WTC11 (cell line): ENCODE measurements around the gene ATP5MC3.

Source experiments
- CBFB ChIP-seq: sonication (generic); formaldehyde crosslinking; IDR thresholded peaks from 2 replicates; pipeline ENCODE4 v1.8.1; 2022; ENCODE audit warnings: mild to moderate bottlenecking, low read depth, missing genetic modification reagents
- CREB1 ChIP-seq: sonication (generic); formaldehyde crosslinking; IDR thresholded peaks from 2 replicates; pipeline ENCODE4 v1.8.0; 2023; ENCODE audit warnings: mild to moderate bottlenecking, missing genetic modification reagents
- KAT7 ChIP-seq: sonication (generic); formaldehyde crosslinking; IDR thresholded peaks from 2 replicates; pipeline ENCODE4 v1.8.1; 2023; ENCODE audit warnings: missing genetic modification reagents, mild to moderate bottlenecking, borderline replicate concordance
- PREB ChIP-seq: sonication (generic); formaldehyde crosslinking; IDR thresholded peaks from 2 replicates; pipeline ENCODE4 v1.8.1; 2022; ENCODE audit warnings: mild to moderate bottlenecking, missing genetic modification reagents, moderate library complexity, borderline replicate concordance
- RORB ChIP-seq: fragments of 250-450 bp; sonication (Bioruptor Pico); IDR thresholded peaks from 2 replicates; pipeline ENCODE4 v1.9.0; 2021; ENCODE audit warnings: mild to moderate bottlenecking
- ZSCAN18 ChIP-seq: fragments of 250-450 bp; sonication (Bioruptor Pico); IDR thresholded peaks from 2 replicates; pipeline ENCODE4 v2.1.2; 2022; ENCODE audit warnings: mild to moderate bottlenecking, moderate library complexity
- TF ChIP-seq, protein P1 (sequence below): fragments of 200-600 bp; IDR thresholded peaks from 2 replicates; pipeline ENCODE4 v1.8.0; 2022; ENCODE audit warnings: antibody characterized with exemption
- TF ChIP-seq, protein P2 (sequence below): sonication (generic); formaldehyde crosslinking; IDR thresholded peaks from 2 replicates; pipeline ENCODE4 v1.8.1; 2023; ENCODE audit warnings: mild to moderate bottlenecking, missing genetic modification reagents

GRCh38 chr2:175152242-175152641, 29.3 kb downstream of the ATP5MC3 start:
- TF ChIP-seq, protein P1, sequence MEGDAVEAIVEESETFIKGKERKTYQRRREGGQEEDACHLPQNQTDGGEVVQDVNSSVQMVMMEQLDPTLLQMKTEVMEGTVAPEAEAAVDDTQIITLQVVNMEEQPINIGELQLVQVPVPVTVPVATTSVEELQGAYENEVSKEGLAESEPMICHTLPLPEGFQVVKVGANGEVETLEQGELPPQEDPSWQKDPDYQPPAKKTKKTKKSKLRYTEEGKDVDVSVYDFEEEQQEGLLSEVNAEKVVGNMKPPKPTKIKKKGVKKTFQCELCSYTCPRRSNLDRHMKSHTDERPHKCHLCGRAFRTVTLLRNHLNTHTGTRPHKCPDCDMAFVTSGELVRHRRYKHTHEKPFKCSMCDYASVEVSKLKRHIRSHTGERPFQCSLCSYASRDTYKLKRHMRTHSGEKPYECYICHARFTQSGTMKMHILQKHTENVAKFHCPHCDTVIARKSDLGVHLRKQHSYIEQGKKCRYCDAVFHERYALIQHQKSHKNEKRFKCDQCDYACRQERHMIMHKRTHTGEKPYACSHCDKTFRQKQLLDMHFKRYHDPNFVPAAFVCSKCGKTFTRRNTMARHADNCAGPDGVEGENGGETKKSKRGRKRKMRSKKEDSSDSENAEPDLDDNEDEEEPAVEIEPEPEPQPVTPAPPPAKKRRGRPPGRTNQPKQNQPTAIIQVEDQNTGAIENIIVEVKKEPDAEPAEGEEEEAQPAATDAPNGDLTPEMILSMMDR = no peak
- no peak for TF ChIP-seq CBFB (CRISPR knock-in tag)
- no peak for TF ChIP-seq ZSCAN18 (CRISPR knock-in tag)
- TF ChIP-seq KAT7 (CRISPR knock-in tag) = no peak
- no peak for TF ChIP-seq RORB (CRISPR knock-in tag)
- no peak for TF ChIP-seq CREB1 (CRISPR knock-in tag)
- TF ChIP-seq, protein P2, sequence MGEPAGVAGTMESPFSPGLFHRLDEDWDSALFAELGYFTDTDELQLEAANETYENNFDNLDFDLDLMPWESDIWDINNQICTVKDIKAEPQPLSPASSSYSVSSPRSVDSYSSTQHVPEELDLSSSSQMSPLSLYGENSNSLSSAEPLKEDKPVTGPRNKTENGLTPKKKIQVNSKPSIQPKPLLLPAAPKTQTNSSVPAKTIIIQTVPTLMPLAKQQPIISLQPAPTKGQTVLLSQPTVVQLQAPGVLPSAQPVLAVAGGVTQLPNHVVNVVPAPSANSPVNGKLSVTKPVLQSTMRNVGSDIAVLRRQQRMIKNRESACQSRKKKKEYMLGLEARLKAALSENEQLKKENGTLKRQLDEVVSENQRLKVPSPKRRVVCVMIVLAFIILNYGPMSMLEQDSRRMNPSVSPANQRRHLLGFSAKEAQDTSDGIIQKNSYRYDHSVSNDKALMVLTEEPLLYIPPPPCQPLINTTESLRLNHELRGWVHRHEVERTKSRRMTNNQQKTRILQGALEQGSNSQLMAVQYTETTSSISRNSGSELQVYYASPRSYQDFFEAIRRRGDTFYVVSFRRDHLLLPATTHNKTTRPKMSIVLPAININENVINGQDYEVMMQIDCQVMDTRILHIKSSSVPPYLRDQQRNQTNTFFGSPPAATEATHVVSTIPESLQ = no peak
- TF ChIP-seq PREB (CRISPR knock-in tag) = no peak
